ENCODE results near the gene PTPRG. TPM values are rescaled to one million over a fixed set of nuclear protein-coding genes. Genes with fewer than 3 reads are reported as not detected.
"Not testable (repeated sequence)": the region's sequence is repeated elsewhere in the genome, so short reads cannot be mapped to it uniquely, and the experiment has no call there.

The PTPRG gene
- total and polyA plus RNA-seq, 2 donors, result 22.7 to 95.3 TPM

DNA sequence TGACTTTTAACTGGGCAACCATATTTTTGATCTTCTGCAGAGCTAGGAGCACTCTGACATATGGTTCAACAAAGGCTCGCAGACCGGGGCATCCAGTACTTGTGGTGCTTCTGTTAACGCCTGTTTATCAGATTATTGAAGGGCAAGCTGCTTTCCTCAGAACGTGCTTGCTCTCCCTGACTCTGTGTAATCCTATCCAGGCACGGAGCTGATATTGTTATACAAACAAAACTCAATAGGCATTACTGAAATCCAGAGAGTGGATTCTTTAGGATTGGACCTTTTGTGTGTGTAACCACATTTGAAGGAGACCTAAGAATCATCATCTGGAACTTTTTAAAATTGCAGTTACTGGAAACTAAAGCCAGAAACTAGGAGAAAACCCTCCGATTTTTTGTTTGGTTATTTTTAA is 246.5 kb downstream of the PTPRG start:
- no peak overlapping the region for H3K4me3 ChIP-seq (ENCODE audit: low read depth, low read length)
- 22% methylated on average over 6 of the region's 6 CpGs for WGBS
- no peak overlapping the region for H3K27ac ChIP-seq (ENCODE audit: low read depth)
- H3K36me3 ChIP-seq (ENCODE audit: insufficient read depth), result no peaks in the 10 kb centered on the region
- peaks cover 4% of the 10 kb centered on the region for H3K4me1 ChIP-seq (ENCODE audit: insufficient read depth)
- no peak for DNase-seq (ENCODE audit: extremely low spot score)

DNA sequence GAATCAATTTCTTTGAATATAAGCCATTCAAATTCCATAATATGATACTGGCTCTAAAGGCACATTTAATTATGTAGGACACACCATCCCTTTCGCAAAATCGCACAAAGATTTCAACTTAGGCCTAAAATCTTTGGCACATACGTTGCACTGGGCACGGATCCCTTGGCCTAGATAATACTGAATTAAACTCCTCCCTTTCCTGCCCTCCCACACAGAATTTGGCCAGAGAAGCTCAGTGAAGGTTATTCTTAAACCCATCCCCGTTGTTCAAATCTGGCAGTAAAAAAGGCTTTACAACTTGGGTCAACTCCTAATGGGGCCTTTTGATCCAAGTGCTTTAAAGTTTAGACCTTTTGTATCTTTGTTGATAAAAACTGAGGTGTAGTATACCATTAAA is 247.2 kb downstream of the PTPRG start:
- no peak for DNase-seq (ENCODE audit: extremely low spot score)
- WGBS, result 25% methylated on average over 5 of the region's 5 CpGs
- Histone ChIP-seq H3K4me3 (ENCODE audit: low read depth, low read length) (no peak overlapping the region), H3K27ac (ENCODE audit: low read depth) (no peak overlapping the region), H3K4me1 (ENCODE audit: insufficient read depth) (peaks cover 4% of the 10 kb centered on the region), H3K36me3 (ENCODE audit: insufficient read depth) (no peaks in the 10 kb centered on the region)

DNA sequence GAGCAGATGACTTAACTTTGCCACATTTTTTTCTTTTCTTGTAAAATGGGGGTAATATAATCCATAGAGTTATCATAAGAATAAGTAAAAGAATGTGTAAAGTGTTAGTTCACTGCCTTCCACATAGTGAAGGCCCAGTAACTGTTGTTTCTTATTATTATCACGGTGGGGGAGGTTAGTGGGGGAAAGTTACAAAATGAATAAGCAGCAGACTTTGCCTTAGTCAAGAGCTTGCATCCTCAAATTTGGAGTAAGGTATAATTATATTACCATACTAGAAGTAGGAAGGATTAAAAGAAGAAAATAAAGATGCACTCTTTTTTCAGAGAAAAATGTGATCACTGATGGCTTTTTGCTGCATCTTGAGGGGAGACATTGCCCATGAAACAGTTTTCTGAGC is 247.6 kb downstream of the PTPRG start:
- WGBS, result 35% methylated on average over 1 of the region's 1 CpG
- peaks cover 4% of the 10 kb centered on the region for H3K4me1 ChIP-seq (ENCODE audit: insufficient read depth)

DNA sequence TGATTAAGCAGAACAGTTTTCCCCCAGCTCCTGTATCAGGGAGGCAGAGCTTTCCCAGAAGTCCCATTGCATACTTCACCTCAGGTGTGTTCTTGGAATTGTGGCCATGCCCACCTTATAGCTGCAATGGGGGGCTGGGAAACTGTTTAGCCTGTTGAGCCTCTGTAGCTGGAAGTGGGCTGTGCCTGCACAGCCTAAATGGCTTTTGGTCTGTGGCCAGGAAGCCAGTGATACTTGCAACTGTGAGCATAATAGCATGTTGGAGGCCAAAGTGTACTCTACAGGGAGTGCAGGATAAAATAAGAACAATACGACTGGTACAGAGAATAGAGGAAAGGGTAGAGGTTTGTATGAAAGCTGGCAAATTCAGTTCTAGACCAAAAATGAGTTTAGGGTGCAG is 248.5 kb downstream of the PTPRG start:
- H3K27ac ChIP-seq (ENCODE audit: low read depth), result no peak overlapping the region
- WGBS, result 13% methylated on average over 1 of the region's 1 CpG
- no peaks in the 10 kb centered on the region for H3K36me3 ChIP-seq (ENCODE audit: insufficient read depth)
- no peak overlapping the region for H3K4me3 ChIP-seq (ENCODE audit: low read depth, low read length)
- no peak for DNase-seq (ENCODE audit: extremely low spot score)
- peaks cover 4% of the 10 kb centered on the region for H3K4me1 ChIP-seq (ENCODE audit: insufficient read depth)

More for the DNA sequence above, 247.6 kb downstream of the PTPRG start:
- no peak for DNase-seq (ENCODE audit: extremely low spot score)
- Histone ChIP-seq H3K27ac (ENCODE audit: low read depth) (no peak overlapping the region), H3K36me3 (ENCODE audit: insufficient read depth) (no peaks in the 10 kb centered on the region), H3K4me3 (ENCODE audit: low read depth, low read length) (no peak overlapping the region)

DNA sequence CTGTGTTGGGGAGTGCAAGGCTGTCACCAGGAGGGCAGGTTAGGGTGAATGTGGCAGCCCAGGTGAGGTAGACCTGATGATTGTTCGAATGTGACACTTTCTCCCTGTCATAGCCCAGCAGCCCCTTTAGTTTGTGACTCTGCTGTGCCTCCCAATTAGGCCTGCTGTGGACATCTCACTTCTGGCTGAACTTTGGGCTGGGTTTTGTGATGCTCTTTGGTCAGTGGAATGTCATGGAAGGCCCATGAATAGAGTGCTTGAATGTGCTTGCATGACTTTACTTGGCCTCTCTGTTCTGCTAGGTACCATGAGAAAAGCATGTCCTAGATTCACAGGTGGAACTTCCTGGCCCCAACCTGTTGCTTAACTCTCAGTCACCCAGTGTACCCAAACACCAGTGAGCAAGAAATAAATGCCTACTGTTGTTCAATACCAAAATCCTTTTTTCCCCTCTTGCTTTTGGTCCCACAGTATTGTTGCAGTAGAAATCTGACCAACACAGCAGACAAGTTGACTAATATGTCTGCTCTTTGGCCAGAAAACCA is 249.7 kb downstream of the PTPRG start:
- Histone ChIP-seq H3K4me3 (ENCODE audit: low read depth, low read length) (no peak overlapping the region), H3K27ac (ENCODE audit: low read depth) (no peak overlapping the region), H3K4me1 (ENCODE audit: insufficient read depth) (peaks cover 4% of the 10 kb centered on the region), H3K36me3 (ENCODE audit: insufficient read depth) (no peaks in the 10 kb centered on the region)
- DNase-seq (ENCODE audit: extremely low spot score), result no peak
- WGBS, result 93% methylated on average over 1 of the region's 1 CpG

DNA sequence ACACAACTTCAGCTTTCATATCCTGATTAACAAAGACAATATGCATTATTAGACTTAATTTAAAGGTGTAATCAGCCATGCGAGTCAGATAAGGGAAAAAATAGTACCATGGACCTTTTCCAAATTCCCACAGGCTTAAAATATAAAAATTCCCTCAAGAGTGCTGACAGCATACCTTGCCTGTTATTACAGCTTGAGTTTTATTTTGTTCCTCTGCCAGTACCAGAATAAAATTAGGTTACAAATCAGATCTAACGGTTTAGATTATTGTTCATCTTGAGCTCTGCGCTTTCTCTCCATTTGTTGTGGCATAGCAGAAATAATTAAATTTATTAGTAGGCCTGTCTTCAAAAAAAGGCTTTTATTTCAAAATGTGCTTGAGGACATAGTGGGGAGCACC is 250.3 kb downstream of the PTPRG start:
- Histone ChIP-seq H3K27ac (ENCODE audit: low read depth) (no peak overlapping the region), H3K4me1 (ENCODE audit: insufficient read depth) (peaks cover 4% of the 10 kb centered on the region), H3K4me3 (ENCODE audit: low read depth, low read length) (no peak overlapping the region), H3K36me3 (ENCODE audit: insufficient read depth) (no peaks in the 10 kb centered on the region)
- DNase-seq (ENCODE audit: extremely low spot score), result no peak
- 54% methylated on average over 3 of the region's 3 CpGs for WGBS

DNA sequence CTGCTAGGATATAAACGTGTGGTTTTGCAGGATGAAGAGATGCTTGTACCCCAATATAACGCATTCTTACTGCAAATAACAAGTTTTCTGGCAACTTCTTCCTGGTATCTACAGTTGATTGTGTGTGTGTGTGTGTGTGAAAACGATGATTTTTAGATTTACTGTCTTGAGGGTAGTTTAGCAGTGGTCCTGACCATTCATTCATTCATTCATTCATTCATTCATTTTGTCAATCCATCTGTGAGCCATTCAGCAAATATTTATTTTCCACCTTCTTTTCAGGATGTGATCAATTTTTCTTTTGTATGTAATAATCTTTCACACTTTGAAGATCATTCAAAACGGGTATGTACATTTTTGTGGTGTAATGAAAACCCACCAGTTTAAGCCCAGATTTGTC is 250.7 kb downstream of the PTPRG start:
- no peaks in the 10 kb centered on the region for H3K36me3 ChIP-seq (ENCODE audit: insufficient read depth)
- no peak for DNase-seq (ENCODE audit: extremely low spot score)
- peaks cover 4% of the 10 kb centered on the region for H3K4me1 ChIP-seq (ENCODE audit: insufficient read depth)
- no peak overlapping the region for H3K4me3 ChIP-seq (ENCODE audit: low read depth, low read length)
- no peak overlapping the region for H3K27ac ChIP-seq (ENCODE audit: low read depth)
- whole genome bisulfite sequencing, result 85% methylated on average over 4 of the region's 4 CpGs

DNA sequence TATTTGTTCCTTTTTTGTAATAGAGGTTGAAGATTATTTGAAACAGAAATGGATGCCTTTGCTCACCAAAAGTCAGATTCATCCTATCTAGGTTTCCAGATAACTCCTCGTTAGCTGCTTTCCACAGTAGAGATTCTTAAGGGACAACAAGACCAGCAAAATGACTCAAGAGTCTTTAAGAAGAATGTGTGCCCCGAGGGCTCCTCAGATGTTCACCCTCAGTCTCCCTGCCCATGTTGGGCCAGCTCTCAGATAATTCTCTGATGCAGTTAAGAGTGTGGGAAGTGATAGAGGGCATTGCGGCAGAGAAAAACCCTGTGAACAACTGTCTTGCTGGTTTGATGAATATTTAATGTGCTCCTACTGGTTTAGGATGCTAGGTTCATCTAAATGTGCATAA is 251.1 kb downstream of the PTPRG start:
- no peak for DNase-seq (ENCODE audit: extremely low spot score)
- Histone ChIP-seq H3K4me1 (ENCODE audit: insufficient read depth) (peaks cover 4% of the 10 kb centered on the region), H3K4me3 (ENCODE audit: low read depth, low read length) (no peak overlapping the region), H3K36me3 (ENCODE audit: insufficient read depth) (no peaks in the 10 kb centered on the region), H3K27ac (ENCODE audit: low read depth) (no peak overlapping the region)
- WGBS, result 92% methylated on average over 3 of the region's 3 CpGs

DNA sequence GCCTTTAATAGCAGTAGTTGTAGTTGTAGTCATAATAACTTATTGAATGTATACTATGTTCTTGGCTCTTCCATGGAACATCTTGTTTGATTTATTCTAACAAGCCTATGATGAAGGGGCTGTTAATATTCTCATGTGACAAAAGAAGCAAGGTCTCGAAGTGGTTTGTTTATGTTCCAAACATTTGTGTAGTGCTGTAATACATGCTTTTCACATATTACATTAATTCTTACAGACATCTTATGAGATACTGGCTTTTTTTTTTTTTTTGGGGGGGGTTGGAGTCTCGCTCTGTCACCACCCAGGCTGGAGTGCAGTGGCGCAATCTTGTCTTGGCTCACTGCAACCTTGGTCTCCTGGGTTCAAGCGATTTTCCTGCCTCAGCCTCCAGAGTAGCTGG is 252.3 kb downstream of the PTPRG start:
- H3K4me3 ChIP-seq (ENCODE audit: low read depth, low read length), result no peak overlapping the region
- H3K36me3 ChIP-seq (ENCODE audit: insufficient read depth), result no peaks in the 10 kb centered on the region
- H3K27ac ChIP-seq (ENCODE audit: low read depth), result no peak overlapping the region
- H3K4me1 ChIP-seq (ENCODE audit: insufficient read depth), result no peaks in the 10 kb centered on the region
- WGBS, result 84% methylated on average over 4 of the region's 4 CpGs
- DNase-seq (ENCODE audit: extremely low spot score), result no peak

DNA sequence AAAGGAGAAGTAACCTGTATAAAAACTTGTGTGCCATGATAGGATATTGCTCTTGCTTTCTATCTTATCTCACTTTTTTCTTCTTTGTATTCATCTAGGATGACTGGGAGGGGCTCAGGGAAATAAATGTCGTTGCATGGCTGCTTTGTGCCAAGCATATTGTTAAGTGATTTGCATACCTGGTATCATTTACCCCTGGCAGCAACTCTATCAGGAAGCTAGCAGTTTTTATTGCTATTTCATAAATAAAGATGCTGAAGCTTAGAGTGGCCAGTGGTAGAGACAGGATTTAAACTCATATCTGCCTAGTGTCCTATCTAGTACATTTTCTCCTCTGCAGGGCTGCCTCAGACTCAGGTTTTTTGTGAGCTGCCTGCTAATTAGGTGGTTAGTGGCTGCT is 253.3 kb downstream of the PTPRG start:
- no peak overlapping the region for H3K4me3 ChIP-seq (ENCODE audit: low read depth, low read length)
- H3K27ac ChIP-seq (ENCODE audit: low read depth), result no peak overlapping the region
- no peaks in the 10 kb centered on the region for H3K36me3 ChIP-seq (ENCODE audit: insufficient read depth)
- H3K4me1 ChIP-seq (ENCODE audit: insufficient read depth), result no peaks in the 10 kb centered on the region
- WGBS, result 29% methylated on average over 1 of the region's 1 CpG
- no peak for DNase-seq (ENCODE audit: extremely low spot score)

DNA sequence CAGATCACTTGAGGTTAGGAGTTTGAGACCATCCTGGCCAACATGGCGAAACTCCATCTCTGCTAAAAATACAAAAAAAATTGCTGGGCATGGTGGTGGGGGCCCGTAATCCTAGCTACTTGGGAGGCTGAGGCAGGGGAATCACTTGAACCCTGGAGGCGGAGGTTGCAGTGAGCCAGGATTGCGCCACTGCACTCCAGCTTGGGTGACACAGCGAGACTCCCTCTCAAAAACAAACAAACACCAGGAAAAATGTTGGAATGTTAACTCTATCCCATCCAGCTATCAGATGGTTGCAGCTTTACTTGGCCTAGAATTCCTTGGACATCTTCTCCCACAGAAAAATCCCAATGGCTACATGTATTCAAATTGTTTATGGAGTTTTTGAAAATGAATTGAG is 254.9 kb downstream of the PTPRG start:
- DNase-seq (ENCODE audit: extremely low spot score); H3K4me3 ChIP-seq (ENCODE audit: low read depth, low read length); H3K27ac ChIP-seq (ENCODE audit: low read depth); H3K4me1 ChIP-seq (ENCODE audit: insufficient read depth); H3K36me3 ChIP-seq (ENCODE audit: insufficient read depth): not testable (repeated sequence)
- 91% methylated on average over 5 of the region's 5 CpGs for WGBS

DNA sequence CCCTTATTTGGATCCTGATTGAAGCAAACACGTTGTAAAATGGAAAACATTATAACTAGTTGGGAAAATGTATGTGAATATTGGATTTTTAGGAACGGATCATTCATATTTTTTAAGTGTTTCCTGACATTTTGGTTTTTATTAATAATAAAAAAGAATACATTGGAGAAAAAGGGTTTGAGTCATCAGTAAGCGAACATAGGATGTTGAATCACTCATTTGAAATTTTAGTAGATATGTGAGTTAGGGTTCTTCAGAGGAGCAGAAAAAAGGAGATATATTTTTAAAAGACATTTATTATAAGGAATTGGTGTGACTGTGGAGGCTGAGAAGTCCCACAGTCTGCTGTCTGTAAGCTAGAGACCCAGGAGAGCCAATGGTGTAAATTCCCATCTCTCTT is 258.5 kb downstream of the PTPRG start:
- no peaks in the 10 kb centered on the region for H3K36me3 ChIP-seq (ENCODE audit: insufficient read depth)
- WGBS, result 95% methylated on average over 3 of the region's 3 CpGs
- no peaks in the 10 kb centered on the region for H3K4me1 ChIP-seq (ENCODE audit: insufficient read depth)
- no peak for DNase-seq (ENCODE audit: extremely low spot score)
- no peak overlapping the region for H3K4me3 ChIP-seq (ENCODE audit: low read depth, low read length)
- no peak overlapping the region for H3K27ac ChIP-seq (ENCODE audit: low read depth)

DNA sequence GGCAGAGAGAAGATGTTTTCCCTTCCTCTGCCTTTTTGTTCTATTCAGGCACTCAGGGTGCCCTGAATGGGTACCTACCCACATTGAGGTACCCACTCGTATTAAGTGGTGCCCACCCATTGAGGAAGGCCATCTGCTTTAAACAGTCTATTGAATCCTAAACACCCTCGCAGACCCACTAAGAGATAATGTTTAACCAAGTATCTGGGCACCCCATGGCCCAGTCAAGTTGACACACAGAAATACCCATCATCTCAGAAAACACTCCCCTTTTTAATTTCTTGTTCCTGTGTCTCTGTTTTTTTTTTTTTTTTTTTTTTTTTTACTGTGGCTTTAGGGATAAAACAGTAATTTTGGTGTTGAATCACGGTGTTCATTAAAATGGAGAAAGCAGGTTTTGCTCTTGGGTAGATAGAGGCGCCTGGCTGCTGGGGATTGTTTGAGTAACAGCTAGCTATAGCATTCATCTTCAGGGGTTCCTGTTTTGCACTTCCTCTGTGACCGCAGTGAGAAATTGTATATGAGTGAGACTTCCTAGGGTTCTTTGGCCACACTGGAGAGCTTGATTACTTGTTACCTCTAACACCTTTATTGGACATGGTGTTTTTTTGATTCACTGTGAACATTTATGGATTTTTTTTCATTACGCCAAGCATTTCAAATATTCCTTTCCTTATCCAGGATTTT is 259.1 kb downstream of the PTPRG start:
- Histone ChIP-seq H3K4me1 (ENCODE audit: insufficient read depth) (no peaks in the 10 kb centered on the region), H3K4me3 (ENCODE audit: low read depth, low read length) (no peak overlapping the region), H3K36me3 (ENCODE audit: insufficient read depth) (no peaks in the 10 kb centered on the region), H3K27ac (ENCODE audit: low read depth) (no peak overlapping the region)
- 88% methylated on average over 6 of the region's 6 CpGs for WGBS
- no peak for DNase-seq (ENCODE audit: extremely low spot score)

DNA sequence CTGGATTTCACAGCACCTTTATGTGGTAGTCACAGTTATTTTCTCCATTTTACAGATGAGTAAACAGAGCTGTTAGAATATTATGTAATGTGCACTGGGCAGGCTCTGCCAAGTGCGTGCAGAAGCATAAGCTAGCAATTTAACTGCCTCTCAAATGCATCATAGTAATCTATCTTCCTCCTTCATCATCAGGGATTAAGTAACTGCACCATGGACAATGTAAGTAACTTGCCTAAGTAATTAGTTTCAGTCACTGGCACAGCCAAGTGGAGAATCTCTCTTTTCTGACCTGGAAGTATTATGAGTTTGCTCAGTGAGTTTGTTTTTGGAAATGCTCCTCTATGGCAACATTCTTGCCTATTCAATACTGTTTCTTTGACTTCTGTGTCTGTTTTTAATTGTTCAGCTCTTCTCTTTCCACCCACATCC is 260.5 kb downstream of the PTPRG start:
- Histone ChIP-seq H3K4me3 (ENCODE audit: low read depth, low read length) (no peak overlapping the region), H3K36me3 (ENCODE audit: insufficient read depth) (no peaks in the 10 kb centered on the region), H3K27ac (ENCODE audit: low read depth) (no peak overlapping the region), H3K4me1 (ENCODE audit: insufficient read depth) (no peaks in the 10 kb centered on the region)
- DNase-seq (ENCODE audit: extremely low spot score), result no peak
- 31% methylated on average over 1 of the region's 1 CpG for WGBS
